SJSA1 (cell line): ENCODE measurements around the gene CTU2. TPM values are rescaled to one million over a fixed set of nuclear protein-coding genes. Genes with fewer than 3 reads are reported as not detected.
A peak's percentile ranks its signal among the peaks of the same experiment; 100 is the strongest.

ENCODE experiments used
- DNase-seq, 2 experiments: peaks; one replicate each; pipeline ENCODE4 v3.0.0-alpha.2; 2015 to 2020; ENCODE audit warnings: low spot score in 2 of 2, low read depth in 1 of 2
- H3K27ac ChIP-seq: fragments of 250-450 bp; sonication (Bioruptor Pico); 2 replicates; pipeline ENCODE4 v1.5.1; 2020; ENCODE audit warnings: mild to moderate bottlenecking, moderate library complexity
- H3K27me3 ChIP-seq: fragments of 250-450 bp; sonication (Bioruptor Pico); replicated peaks from 2 replicates; pipeline ENCODE4 v1.5.1; 2020; ENCODE audit warnings: mild to moderate bottlenecking, moderate library complexity
- H3K36me3 ChIP-seq: fragments of 250-450 bp; sonication (Bioruptor Pico); 2 replicates; pipeline ENCODE4 v1.5.1; 2020; ENCODE audit warnings: mild to moderate bottlenecking
- H3K4me1 ChIP-seq: fragments of 250-450 bp; sonication (Bioruptor Pico); replicated peaks from 2 replicates; pipeline ENCODE4 v1.6.1; 2021; ENCODE audit warnings: mild to moderate bottlenecking
- H3K4me3 ChIP-seq: fragments of 250-450 bp; sonication (Bioruptor Pico); 2 replicates; pipeline ENCODE4 v1.5.1; 2020; ENCODE audit warnings: mild to moderate bottlenecking
- H3K9me3 ChIP-seq: fragments of 250-450 bp; sonication (Bioruptor Pico); replicated peaks from 2 replicates; pipeline ENCODE4 v1.5.1; 2020; ENCODE audit warnings: mild to moderate bottlenecking
- total RNA-seq: library from RNA; depleted of rRNA; stranded (reverse); fragments of >200 nt; shearing (Covaris generic); gene quantifications from 2 replicates; pipeline ENCODE4 v1.2.3, GENCODE V29; 2014

The CTU2 gene
- total RNA-seq, 1 experiment from 2014 or later = 17.9 TPM

DNA sequence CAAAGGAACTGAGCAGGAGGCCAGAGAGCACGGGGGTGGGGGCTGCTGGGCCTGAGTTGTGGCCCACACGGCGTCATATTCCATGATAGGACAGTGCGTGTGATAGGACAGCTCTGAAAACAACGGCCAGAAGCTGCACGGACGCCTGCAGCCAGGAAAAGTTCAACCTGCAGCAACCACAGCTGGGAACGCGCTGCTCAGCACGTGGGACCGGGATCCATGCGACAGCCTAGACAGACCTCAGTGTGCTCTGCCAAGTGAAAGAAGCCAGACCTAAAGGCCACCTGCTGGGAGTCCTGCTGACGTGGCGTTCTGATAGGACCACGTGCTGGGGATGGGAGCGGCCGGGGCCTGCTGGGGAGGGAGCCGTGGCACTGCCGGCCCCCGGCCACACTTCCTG is 21.6 kb downstream of the CTU2 start:
- no peak overlapping the region for H3K27ac ChIP-seq
- H3K36me3 ChIP-seq = peaks cover 82% of the 10 kb centered on the region
- H3K4me1 ChIP-seq = no peaks in the 10 kb centered on the region

GRCh38 chr16:88730632-88731607 is 24.6 kb downstream of the CTU2 start:
- H3K4me1 ChIP-seq = 0 out of 2 replicates have a peak, but pooled peaks cover 3% of the 10 kb centered on the region
- H3K4me3 ChIP-seq = no peak overlapping the region
- no peaks in the 10 kb centered on the region for H3K9me3 ChIP-seq
- H3K36me3 ChIP-seq = peaks cover 82% of the 10 kb centered on the region
- no peak overlapping the region for H3K27ac ChIP-seq
- no peak for DNase-seq
- H3K27me3 ChIP-seq = no peaks in the 10 kb centered on the region

More for the DNA sequence above, 21.6 kb downstream of the CTU2 start:
- Histone ChIP-seq H3K9me3 (no peaks in the 10 kb centered on the region), H3K27me3 (no peaks in the 10 kb centered on the region), H3K4me3 (no peak overlapping the region)
- no peak for DNase-seq

GRCh38 chr16:88731699-88732098 is 25.4 kb downstream of the CTU2 start:
- Histone ChIP-seq H3K27me3 (no peaks in the 10 kb centered on the region), H3K36me3 (peaks cover 79% of the 10 kb centered on the region)

GRCh38 chr16:88732172-88732960 is 26.1 kb downstream of the CTU2 start:
- H3K27me3 ChIP-seq = no peaks in the 10 kb centered on the region
- H3K4me1 ChIP-seq = 0 out of 2 replicates have a peak, but pooled peaks cover 3% of the 10 kb centered on the region
- no peak for DNase-seq
- H3K9me3 ChIP-seq = no peaks in the 10 kb centered on the region
- peaks cover 79% of the 10 kb centered on the region for H3K36me3 ChIP-seq
- H3K27ac ChIP-seq = no peak overlapping the region
- no peak overlapping the region for H3K4me3 ChIP-seq

More at GRCh38 chr16:88731699-88732098, 25.4 kb downstream of the CTU2 start:
- H3K27ac ChIP-seq = no peak overlapping the region
- 0 out of 2 replicates have a peak, but pooled peaks cover 3% of the 10 kb centered on the region for H3K4me1 ChIP-seq
- no peaks in the 10 kb centered on the region for H3K9me3 ChIP-seq
- no peak overlapping the region for H3K4me3 ChIP-seq
- no peak for DNase-seq

- H3K27ac ChIP-seq = no peak overlapping the region
Measured at GRCh38 chr16:88732961-88733294, 26.6 kb downstream of the CTU2 start.

DNA sequence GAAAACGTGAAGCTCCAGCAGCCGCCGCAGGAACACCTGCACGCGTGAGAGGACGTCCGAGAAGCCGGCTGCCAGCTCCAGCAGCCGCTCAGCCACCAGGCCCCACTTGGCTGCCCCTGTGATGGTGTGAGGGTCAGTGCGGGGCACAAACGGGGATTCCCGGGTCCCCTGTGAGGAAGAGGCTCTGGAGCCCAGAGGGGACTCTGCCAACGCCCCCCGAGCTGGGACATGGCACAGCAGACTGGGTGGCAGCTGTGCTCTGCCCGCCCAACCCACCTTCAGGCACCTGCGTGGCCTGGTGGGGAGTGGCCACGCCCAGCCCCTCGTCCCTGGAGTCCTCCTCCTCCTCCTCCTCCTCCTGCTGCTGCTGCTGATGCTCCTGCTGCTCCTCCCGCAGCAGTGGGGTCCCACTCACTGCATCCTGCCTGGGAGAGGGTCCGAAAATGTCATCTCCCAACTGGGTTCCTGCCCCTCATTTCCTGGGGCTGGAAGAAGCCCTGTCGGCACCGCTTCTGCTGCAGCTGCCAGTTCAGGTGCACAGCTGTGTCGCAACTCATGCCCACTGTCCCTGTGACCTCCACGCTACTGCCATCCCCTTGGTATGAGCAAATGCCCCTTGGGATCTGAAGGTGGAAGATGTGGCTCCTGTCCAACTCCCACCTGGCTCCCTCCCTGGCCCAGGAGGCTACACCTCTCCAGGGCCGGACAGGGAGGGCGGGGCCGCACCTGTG is 27.5 kb downstream of the CTU2 start:
- DNase-seq = no peak
- Histone ChIP-seq H3K27ac (no peak overlapping the region), H3K27me3 (no peaks in the 10 kb centered on the region), H3K9me3 (no peaks in the 10 kb centered on the region), H3K4me3 (no peak overlapping the region), H3K36me3 (peaks cover 86% of the 10 kb centered on the region), H3K4me1 (0 out of 2 replicates have a peak, but pooled peaks cover 7% of the 10 kb centered on the region)

More at GRCh38 chr16:88732961-88733294, 26.6 kb downstream of the CTU2 start:
- DNase-seq = no peak
- Histone ChIP-seq H3K9me3 (no peaks in the 10 kb centered on the region), H3K27me3 (no peaks in the 10 kb centered on the region), H3K4me3 (no peak overlapping the region), H3K36me3 (peaks cover 79% of the 10 kb centered on the region), H3K4me1 (0 out of 2 replicates have a peak, but pooled peaks cover 7% of the 10 kb centered on the region)

DNA sequence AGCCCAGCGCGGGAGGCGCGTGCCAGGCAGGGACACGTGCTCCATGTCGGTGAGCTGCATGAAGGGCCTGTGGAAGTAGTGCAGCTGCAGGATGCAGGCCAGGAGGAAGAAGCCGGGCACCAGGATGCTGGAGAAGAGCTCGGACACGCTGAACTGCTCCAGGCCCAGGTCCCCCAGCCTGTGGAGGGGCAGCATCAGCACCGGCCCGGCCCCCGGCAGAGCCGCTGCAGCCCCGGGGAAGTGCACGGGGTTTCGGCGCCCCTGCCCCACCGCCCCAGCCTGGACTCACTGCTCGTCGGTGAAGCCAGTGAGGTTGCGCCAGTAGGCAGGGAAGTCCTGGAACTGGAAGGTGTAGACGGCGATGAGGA is 28.0 kb downstream of the CTU2 start:
- Histone ChIP-seq H3K4me1 (0 out of 2 replicates have a peak, but pooled peaks cover 7% of the 10 kb centered on the region), H3K9me3 (no peaks in the 10 kb centered on the region), H3K27me3 (no peaks in the 10 kb centered on the region), H3K36me3 (peaks cover 92% of the 10 kb centered on the region), H3K27ac (no peak overlapping the region), H3K4me3 (no peak overlapping the region)
- DNase-seq = no peak

DNA sequence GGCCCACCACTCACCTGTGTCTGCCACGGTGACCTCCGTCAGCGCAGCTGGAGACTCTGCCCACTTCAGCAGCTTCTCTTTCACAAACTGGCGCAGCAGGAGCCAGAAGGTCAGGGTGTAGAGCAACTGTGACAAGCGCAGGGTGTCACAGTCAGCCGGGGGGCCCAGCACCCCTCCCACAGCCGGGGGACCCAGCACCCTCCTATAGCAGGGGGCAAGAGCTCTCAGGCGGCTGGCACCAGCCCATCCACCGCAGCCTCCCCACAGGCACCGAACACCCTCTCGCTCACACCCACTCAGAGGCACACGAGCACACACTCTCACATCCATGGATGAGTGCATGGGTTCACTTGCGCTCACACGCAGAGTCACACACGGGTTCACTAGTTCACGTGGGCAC is 28.8 kb downstream of the CTU2 start:
- Histone ChIP-seq H3K27me3 (no peaks in the 10 kb centered on the region), H3K27ac (no peak overlapping the region), H3K36me3 (peaks cover 96% of the 10 kb centered on the region), H3K4me3 (no peak overlapping the region), H3K9me3 (no peaks in the 10 kb centered on the region), H3K4me1 (0 out of 2 replicates have a peak, but pooled peaks cover 7% of the 10 kb centered on the region)
- no peak for DNase-seq

DNA sequence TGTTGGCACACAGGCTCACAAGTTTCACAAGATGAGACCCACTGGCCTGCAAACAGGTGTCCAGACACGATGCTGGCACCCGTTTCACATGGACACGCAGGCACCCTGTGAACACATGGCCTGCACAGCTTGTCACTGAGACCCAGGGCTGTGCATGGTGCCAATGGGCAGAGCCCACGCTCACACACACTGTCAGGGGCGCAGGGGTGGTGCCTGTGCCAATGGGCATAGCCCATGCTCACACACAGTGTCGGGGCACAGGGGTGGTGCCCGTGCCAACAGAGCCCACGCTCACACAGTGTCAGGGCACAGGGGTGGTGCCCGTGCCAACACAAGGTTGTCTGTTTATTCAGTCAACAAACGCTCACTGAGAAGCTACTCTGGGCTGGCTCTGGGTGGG is 29.3 kb downstream of the CTU2 start:
- Histone ChIP-seq H3K4me3 (no peak overlapping the region), H3K27me3 (no peaks in the 10 kb centered on the region), H3K27ac (no peak overlapping the region), H3K36me3 (peaks cover 96% of the 10 kb centered on the region), H3K4me1 (0 out of 2 replicates have a peak, but pooled peaks cover 7% of the 10 kb centered on the region), H3K9me3 (no peaks in the 10 kb centered on the region)
- no peak for DNase-seq

GRCh38 chr16:88736088-88736487 is 29.8 kb downstream of the CTU2 start:
- DNase-seq = no peak
- Histone ChIP-seq H3K4me3 (no peak overlapping the region), H3K4me1 (0 out of 2 replicates have a peak, but pooled peaks cover 7% of the 10 kb centered on the region), H3K27ac (no peak overlapping the region), H3K9me3 (no peaks in the 10 kb centered on the region), H3K27me3 (no peaks in the 10 kb centered on the region), H3K36me3 (peaks cover 96% of the 10 kb centered on the region)

DNA sequence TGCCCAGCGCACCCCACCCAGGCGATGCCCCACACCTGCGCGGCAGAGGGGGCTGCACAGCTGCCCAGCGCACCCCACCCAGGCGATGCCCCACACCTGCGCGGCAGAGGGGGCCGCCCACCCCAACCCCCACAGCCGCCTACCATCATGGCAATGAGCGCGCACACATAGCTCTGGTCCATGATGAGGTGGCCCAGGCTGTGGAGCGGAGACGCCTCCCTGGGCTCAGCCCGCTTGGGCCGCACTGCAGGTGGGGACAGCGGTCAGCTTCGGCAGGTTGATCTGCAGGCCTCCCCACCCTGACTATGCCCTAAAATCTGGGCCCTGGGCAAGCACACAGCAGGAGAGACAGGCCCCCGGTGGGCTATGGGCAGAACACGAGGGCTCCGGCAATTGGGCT is 30.2 kb downstream of the CTU2 start:
- H3K4me1 ChIP-seq = 0 out of 2 replicates have a peak, but pooled peaks cover 7% of the 10 kb centered on the region
- H3K9me3 ChIP-seq = no peaks in the 10 kb centered on the region
- no peak for DNase-seq
- H3K4me3 ChIP-seq = no peak overlapping the region
- no peak overlapping the region for H3K27ac ChIP-seq
- H3K36me3 ChIP-seq = peaks cover 95% of the 10 kb centered on the region
- no peaks in the 10 kb centered on the region for H3K27me3 ChIP-seq

DNA sequence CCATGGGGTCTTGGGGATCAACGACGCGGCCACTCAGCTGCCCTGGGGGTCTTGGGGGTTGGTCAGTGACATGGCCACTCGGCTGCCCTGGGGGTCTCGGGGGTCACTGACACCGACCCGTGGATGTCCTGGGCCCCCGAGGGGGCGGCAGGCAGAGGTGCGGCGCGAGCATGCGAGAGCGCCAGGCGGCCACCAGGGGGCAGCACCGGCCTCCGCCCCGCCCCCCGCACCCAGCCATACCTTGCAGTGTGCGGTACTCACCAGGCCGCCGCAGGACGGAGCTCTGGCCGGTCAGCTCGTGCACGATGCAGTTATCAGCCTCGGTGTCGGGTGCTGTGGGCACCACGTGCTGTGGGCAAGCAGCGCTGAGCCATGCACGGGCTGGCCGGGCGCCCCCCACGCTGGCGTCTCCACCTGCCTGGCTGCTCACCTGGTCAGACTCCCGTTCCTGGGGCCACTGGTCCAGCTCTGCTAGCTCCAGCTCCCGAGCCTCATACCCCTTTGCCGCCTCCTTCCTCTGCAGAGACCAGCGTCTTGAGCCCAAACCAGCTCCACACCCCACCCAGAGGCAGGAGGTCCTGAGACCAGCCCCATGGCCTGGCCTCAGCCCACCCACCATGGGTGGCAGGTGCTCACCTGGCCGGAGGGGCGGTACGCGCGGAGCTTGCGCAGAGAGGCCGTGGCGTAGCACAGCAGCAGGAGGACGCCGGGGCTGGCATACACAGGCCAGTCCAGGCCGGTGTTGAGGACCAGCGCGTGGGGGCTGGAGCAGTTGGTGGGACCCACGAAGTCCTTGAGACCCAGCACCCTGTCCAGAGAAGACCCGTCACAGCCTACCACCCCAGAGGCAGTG is 31.2 kb downstream of the CTU2 start:
- Histone ChIP-seq H3K4me3 (0 out of 2 replicates have a peak overlapping the region, but pooled peaks have one; percentile 3), H3K27me3 (no peaks in the 10 kb centered on the region), H3K9me3 (no peaks in the 10 kb centered on the region), H3K27ac (no peak overlapping the region), H3K36me3 (peaks cover 93% of the 10 kb centered on the region), H3K4me1 (0 out of 2 replicates have a peak, but pooled peaks cover 7% of the 10 kb centered on the region)
- peak; percentile 55 to 81 for DNase-seq
